NK-92 (cell line): Measurements from ENCODE around the gene FAM98A.

ENCODE experiments used
- DNase-seq: peaks from one replicate; lab custom pipeline; 2025; ENCODE audit not compliant: unreplicated experiment; lab: John Stamatoyannopoulos, UW

FAM98A gene

DNA sequence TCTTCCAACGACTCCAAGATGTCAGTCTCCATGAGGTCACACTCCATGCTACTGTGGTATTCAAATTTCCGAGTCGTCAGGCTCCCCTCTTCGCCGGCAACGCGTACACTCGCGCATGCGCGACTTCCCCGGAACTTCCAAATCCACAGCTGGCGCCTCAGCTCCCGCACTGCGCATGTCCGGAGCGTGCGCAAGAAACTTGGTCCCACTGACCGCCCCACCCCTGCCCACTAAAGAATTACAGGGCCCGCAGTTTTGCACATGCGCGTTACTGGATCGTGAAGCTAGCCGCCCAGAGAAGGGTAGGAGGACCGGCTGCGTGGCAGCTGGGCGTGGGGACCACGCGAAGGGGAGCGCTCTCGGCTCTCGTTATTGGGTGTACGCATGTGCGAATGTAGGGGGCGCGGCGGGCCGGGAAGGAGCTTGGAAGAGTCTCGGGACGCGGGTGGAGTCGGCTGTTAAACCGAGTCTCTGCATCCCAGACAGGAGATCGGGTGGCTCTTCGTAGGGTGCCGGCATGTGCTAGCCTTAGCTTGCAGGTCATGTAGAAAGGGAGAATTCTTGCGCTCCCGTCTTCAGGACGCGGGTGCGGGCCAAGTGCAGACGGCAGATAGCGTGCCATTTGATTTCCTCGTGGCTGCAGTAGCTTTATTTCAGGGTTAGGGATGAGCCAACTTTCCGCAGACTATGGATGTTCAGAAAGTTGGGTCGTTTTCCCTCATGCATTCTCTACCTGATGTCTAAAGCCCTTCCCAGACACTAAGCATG is at the start of gene FAM98A:
Gene FAM98A (minus strand): TSS at position 125 of the 768 bp plus-strand sequence. CDS start 78 bp downstream, at position 47.
- peak; percentile 91 for DNase-seq

DNA sequence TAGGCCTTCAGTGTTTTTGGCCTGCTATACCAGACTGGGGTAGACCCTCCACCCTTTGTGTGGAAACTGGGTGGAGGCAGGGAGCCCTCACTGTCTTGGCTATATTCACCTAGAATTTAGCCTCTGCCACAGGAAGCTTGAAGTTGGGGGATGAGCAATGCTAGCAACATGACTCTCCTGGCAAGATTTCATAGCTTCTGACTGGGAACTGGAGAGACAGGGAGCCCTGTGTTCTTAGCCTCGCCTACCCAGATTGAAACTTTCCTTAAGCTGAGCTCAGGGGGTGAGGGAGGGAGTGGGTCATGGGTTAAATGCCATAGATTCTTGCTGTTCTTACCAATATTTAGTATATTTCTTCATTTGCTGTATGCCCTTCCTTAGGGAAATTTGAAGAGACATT is 46.8 kb upstream of the FAM98A start:
- DNase-seq, result no peak

GRCh38 chr2:33644215-33644614 is 45.1 kb upstream of the FAM98A start:
- DNase-seq, result no peak

DNA sequence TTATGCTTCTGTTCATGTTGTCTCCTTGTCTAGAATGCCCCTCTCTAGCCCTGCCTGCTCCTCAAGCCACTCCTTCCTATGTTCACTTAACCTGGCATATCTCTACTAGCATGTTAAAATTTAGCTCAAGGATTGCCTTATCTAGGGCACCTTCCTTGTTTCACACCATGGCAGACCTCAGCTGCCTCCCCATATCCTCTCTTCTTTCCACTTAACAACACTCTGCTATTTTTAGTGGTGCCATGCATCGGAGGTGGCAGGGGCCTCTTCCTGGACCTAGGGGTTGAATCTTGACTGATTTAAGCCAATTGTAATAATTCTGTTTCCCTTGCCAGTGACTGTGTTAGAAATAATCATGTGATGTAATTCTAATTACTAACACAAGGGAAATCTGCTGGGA is 36.9 kb upstream of the FAM98A start:
- DNase-seq, result no peak

- no peak for DNase-seq
Observed at GRCh38 chr2:33634261-33634910, 35.3 kb upstream of the FAM98A start.

DNA sequence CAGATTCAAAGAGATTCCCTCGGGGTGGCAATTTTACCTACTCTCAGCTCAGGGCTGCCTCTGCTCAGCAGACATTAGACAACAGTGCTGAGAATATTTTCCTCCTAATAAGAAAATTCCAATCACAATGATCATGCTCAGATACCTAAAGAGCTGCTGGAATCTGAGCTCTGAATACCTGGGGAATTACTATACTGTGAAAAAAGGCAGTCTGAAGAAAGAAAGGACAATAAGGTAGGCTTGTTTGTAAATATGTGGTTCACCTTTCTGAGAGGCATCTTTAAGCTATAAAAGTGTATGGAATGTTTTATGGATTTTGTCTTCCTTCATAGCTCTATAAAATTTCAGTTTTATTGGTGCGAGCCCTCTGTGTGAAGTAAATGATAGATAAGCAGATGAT is 34.2 kb upstream of the FAM98A start:
- no peak for DNase-seq

DNA sequence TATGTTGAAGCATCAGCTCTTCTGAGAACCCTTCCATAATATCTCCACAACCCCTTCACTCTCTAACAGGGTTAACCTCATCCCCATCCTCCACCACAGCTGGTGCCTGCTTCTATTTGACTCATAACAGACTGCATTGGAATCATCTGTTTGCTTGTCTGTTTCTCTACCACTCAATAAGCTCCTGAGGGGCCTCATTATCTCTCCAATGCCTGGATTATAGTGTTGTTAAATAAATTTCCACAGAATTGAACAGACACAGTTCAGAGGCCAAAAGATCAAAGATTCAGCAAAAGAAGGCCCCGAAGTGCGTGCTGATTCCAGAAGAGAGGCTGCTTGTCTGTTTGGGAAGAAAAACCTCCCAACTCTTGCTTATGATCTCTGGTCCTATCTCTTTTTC is 33.7 kb upstream of the FAM98A start:
- no peak for DNase-seq

DNA sequence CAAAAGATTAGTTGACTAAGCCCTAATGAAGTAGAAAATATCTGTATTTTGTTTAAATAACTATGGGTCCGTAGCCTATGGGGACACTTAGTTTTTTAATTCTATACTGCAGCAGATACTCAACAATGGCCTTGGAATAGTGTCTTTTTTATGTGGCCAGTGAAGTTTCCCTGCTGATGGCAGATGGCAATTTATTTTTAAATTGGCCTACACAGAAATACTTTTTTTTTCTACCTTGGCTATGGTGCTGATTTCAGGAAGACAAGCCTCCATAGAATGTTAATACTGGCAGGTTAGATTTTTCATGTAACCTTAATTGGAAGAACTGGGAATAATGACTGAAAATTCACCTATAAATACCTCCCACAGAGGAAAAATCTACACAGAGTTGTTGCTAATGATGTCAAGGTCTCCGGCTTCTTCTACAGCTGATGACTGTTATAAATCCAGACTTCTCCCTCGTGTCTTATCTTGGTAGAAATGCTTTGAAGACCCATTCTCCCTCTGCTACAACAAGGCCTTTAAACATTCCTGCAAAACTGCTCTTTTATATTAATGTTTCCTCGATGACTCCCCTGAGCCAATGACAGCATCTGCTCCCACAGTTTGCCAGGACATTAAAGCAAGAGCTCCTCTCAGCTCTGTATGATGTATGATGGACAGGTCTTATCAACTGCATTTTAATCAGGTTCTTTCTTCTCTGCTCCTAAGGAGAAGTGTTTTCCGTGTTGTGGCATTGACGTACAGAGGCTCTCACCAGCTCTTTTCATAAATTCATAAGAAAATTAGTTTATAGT is 29.1 kb upstream of the FAM98A start:
- no peak for DNase-seq

DNA sequence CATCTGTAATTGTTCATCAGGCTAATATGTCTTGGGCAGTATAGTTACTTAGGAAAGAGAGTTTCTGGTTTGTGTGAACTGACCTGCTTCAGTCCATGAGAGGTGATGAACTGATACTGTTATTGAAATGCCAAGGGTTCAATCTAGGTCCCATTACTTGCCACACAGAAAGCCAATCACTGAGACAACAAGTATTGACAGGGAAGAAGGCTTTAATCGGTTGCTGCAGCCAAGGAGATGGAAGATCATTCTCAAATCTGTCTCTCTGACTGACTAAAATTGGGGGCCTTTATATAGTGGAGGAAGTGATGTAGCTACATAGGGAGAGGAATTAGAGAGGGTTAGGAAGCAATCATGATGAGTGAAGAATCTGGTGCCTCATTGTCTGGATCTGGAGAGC is 19.9 kb upstream of the FAM98A start:
- no peak for DNase-seq

- DNase-seq, result no peak
Observed at GRCh38 chr2:33617989-33618388, 18.9 kb upstream of the FAM98A start.

- DNase-seq, result no peak
Observed at GRCh38 chr2:33617401-33617800, 18.3 kb upstream of the FAM98A start.

- DNase-seq, result no peak
Observed at GRCh38 chr2:33616873-33617272, 17.8 kb upstream of the FAM98A start.

- DNase-seq, result no peak
Observed at GRCh38 chr2:33614190-33614589, 15.1 kb upstream of the FAM98A start.

- DNase-seq, result no peak
Observed at GRCh38 chr2:33607905-33608304, 8.8 kb upstream of the FAM98A start.

- no peak for DNase-seq
Observed at GRCh38 chr2:33607251-33607721, 8.2 kb upstream of the FAM98A start.

- DNase-seq, result no peak
Observed at GRCh38 chr2:33606622-33607021, 7.5 kb upstream of the FAM98A start.

- no peak for DNase-seq
Observed at GRCh38 chr2:33606100-33606499, 7.0 kb upstream of the FAM98A start.

- no peak for DNase-seq
Observed at GRCh38 chr2:33605056-33605455, 6.0 kb upstream of the FAM98A start.

DNA sequence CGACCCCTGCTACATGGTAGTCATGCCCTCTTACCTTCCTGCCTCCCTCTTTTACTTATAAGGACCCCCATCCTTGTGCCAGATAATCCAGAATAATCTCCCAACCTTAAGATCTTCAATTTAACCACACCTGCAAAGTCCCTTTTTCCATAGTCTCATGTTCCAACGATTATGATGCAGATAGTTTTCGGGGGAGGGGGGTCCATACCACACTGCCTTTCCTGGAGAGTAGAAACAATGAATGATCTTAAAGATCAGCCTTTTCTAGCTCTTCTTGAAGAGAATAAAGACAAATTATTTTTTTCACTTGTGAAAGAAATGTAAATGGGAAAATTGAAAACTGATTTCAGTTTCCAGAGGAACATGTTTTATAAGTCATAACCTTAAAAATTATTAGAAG is 4.3 kb upstream of the FAM98A start:
- no peak for DNase-seq

DNA sequence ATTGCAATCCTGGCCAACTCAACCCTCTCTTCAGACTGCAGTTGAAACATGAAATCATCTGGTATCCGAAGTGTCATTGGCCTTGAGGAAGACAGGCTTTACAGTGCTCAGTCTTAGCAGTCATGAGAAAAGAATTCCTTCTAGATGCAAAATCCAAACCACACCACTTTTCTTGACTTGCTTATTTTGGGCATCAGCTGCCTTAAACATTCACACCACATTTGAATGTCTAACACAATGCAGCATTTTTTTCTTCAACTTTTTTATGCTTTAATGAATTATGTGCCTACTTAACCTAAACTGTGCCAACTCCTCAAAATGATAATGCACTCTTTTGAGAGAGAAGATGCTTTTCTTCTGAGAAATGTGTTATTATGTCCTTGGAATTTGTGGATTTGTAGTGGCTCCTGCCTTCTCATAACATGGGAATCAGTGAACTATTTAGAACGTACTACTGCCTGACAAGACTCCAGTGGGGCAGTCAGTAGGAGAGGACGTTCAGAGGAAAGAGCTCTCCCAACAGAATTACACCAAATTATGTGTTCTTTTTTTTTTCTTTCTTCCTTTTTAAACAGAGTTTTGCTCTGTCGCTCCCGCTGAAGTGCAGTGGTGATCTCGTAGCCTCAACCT is 3.2 kb upstream of the FAM98A start:
- DNase-seq, result no peak

GRCh38 chr2:33599943-33600192 is 769 bp upstream of the FAM98A start:
- no peak for DNase-seq
